AG09319 (cell line): ENCODE data around the gene CCNL1.
"Not testable (repeated sequence)": the region's sequence is repeated elsewhere in the genome, so short reads cannot be mapped to it uniquely, and the experiment has no call there.

ENCODE experiments used
- DNase-seq: peaks from one replicate; pipeline ENCODE4 v3.0.0-alpha.2; 2010; ENCODE audit warnings: low read depth; ENCODE audit errors: extremely low read depth
- TF ChIP-seq, protein P1 (sequence below): IDR thresholded peaks from 2 replicates; pipeline ENCODE4 v1.5.1; 2011; ENCODE audit warnings: low read depth, mild to moderate bottlenecking, inconsistent platforms, low read length, moderate library complexity

The CCNL1 gene

GRCh38 chr3:157190380-157190872, 30.5 kb upstream of the CCNL1 start:
- no peak for DNase-seq
- TF ChIP-seq, protein P1, sequence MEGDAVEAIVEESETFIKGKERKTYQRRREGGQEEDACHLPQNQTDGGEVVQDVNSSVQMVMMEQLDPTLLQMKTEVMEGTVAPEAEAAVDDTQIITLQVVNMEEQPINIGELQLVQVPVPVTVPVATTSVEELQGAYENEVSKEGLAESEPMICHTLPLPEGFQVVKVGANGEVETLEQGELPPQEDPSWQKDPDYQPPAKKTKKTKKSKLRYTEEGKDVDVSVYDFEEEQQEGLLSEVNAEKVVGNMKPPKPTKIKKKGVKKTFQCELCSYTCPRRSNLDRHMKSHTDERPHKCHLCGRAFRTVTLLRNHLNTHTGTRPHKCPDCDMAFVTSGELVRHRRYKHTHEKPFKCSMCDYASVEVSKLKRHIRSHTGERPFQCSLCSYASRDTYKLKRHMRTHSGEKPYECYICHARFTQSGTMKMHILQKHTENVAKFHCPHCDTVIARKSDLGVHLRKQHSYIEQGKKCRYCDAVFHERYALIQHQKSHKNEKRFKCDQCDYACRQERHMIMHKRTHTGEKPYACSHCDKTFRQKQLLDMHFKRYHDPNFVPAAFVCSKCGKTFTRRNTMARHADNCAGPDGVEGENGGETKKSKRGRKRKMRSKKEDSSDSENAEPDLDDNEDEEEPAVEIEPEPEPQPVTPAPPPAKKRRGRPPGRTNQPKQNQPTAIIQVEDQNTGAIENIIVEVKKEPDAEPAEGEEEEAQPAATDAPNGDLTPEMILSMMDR, result no peak

DNA sequence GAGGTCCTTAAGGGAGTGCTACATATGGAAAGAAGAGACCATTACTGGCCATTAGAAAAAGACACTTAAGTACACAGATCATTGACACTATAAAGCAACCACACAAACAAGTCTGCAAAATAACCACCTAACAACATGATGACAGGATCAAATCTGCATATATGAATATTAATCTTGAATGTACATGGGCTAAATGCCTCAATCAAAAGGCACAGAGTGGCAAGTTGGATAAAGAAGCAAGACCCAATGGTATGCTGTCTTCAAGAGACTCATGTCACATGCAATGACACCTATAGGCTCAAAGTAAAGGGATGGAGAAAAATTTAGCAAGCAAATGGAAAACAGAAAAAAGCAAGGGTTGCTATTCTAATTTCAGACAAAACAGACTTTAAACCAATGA, 28.4 kb upstream of the CCNL1 start:
- DNase-seq, result no peak
- TF ChIP-seq, protein P1, result no peak

DNA sequence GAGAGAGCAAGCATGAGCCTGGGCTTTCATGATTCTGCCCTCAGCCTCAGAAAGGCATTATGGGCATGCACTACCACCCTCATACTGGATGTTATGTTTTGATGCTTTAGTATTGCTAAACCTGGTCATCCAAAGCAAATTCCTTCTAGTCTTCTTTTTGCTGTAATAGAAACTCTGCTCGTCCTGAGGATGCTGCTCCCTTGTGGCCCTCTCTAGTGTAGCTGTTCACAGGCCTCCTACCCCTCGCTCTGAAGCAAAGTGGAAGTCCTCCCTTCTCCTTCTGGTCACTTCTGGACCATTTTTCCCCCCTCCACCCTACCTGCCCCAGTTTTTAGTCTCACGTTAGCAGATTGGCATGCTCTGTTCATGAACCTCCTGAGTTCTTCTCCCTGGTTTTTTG, 22.9 kb upstream of the CCNL1 start:
- no peak for DNase-seq
- TF ChIP-seq, protein P1, result no peak

GRCh38 chr3:157180262-157180661, 20.3 kb upstream of the CCNL1 start:
- no peak for DNase-seq
- TF ChIP-seq, protein P1, result no peak

DNA sequence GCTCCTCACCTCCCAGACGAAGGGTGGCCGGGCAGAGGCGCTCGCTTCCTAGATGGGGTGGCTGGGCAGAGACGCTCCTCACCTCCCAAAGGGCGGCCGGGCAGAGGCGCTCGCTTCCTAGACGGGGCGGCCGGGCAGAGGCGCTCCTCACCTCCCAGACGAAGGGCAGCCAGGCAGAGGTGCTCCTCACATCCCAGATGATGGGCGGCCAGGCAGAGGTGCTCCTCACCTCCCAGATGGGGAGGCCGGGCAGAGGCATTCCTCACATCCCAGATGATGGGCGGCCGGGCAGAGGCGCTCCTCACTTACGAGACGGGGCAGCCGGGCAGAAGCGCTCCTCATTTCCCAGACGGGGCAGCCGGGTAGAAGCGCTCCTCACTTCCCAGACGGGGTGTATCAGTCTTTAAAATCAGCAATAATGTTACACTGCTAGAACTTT, 19.4 kb upstream of the CCNL1 start:
- DNase-seq, result no peak
- TF ChIP-seq, protein P1, result no peak

DNA sequence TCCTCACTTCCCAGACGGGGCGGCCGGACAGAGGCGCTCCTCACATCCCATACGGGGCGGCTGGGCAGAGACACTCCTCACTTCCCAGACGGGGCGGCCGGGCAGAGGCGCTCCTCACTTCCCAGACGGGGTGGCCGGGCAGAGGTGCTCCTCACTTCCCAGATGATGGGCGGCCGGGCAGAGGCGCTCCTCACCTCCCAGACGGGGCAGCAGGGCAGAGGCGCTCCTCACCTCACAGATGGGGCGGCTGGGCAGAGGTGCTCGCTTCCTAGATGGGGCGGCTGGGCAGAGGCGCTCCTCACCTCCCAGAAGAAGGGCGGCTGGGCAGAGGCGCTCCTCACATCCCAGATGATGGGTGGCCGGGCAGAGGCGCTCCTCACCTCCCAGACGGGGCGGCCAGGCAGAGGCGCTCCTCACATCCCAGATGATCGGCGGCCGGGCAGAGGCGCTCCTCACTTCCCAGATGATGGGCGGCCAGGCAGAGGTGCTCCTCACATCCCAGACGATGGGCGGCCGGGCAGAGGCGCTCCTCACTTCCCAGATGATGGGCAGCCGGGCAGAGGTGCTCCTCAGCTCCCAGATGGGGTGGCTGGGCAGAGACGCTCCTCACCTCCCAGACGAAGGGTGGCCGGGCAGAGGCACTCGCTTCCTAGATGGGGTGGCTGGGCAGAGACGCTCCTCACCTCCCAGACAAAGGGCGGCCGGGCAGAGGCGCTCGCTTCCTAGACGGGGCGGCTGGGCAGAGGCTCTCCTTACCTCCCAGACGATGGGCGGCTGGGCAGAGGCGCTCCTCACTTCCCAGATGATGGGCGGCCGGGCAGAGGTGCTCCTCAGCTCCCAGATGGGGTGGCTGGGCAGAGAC, 18.8 kb upstream of the CCNL1 start:
- not testable (repeated sequence) for DNase-seq

DNA sequence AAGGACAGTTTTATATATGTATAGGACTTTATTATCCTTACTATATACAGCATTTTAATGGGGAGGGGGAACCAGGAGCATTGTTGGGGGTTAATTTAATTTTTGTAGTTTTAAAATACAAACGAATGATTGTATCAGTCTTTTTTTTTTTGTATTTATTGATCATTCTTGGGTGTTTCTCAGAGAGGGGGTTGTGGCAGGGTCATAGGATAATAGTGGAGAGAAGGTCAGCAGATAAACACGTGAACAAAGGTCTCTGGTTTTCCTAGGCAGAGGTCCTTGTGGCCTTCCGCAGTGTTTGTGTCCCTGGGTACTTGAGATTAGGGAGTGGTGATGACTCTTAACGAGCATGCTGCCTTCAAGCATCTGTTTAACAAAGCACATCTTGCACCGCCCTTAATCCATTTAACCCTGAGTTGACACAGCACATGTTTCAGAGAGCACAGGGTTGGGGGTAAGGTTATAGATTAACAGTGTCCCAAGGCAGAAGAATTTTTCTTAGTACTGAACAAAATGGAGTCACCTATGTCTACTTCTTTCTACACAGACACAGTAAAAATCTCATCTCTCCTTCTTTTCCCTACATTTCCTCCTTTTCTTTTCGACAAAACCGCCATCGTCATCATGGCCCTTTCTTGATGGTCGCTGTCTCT, 18.0 kb upstream of the CCNL1 start:
- not testable (repeated sequence) for DNase-seq

DNA sequence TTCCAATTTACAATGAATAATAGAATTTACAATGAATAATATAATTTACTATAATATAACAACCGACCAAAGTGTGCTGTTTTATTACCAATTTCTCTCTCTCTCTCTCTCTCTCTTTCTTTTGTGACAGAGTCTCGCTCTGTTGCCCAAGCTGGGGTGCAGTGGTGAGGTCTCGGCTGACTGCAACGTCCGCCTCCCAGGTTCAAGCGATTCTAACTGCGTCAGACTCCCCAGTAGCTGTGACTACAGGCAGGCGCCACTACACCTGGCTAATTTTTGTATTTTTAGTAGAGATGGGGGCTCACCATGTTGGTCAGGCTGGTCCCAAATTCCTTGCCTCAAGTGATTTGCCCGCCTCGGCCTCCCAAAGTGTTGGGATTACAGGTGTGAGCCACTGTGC, 17.0 kb upstream of the CCNL1 start:
- TF ChIP-seq, protein P1, result no peak
- no peak for DNase-seq
